Sigmoid colon (tissue), 7 donors: Measurements from ENCODE around the gene ARL5C. TPM values are rescaled to one million over a fixed set of nuclear protein-coding genes. Genes with fewer than 3 reads are reported as not detected.

Source experiments
- DNase-seq: peaks from one replicate; pipeline ENCODE4 v3.0.0-alpha.2; 2019
- H3K27ac ChIP-seq, 4 donors: fragments of 200-600 bp; sonication (generic); one replicate each; pipeline ENCODE4 v1.5.1; 2016 to 2019; ENCODE audit warnings: mild to moderate bottlenecking in 1 of 4
- H3K27me3 ChIP-seq, 3 donors: fragments of 200-600 bp; sonication (generic); one replicate each; pipeline ENCODE4 v1.5.1; 2019; ENCODE audit warnings: mild to moderate bottlenecking in 1 of 3
- H3K36me3 ChIP-seq, 4 donors: fragments of 200-600 bp; sonication (generic); one replicate each; pipeline ENCODE4 v1.5.1; 2016 to 2019
- H3K4me1 ChIP-seq, 4 donors: fragments of 200-600 bp; sonication (generic); one replicate each; pipeline ENCODE4 v1.5.1; 2017 to 2019
- H3K4me3 ChIP-seq, 4 donors: fragments of 200-600 bp; sonication (generic); one replicate each; pipeline ENCODE4 v1.5.1; 2017 to 2019; ENCODE audit warnings: mild to moderate bottlenecking in 2 of 4, moderate library complexity in 1 of 4
- H3K9me3 ChIP-seq, 4 donors: fragments of 200-600 bp in 3 of 4; sonication (generic) in 3 of 4; one replicate each; pipeline versions ENCODE4 v1.5.1 to v1.6.1; 2013 to 2019
- EP300 ChIP-seq, 4 donors: sonication (generic); formaldehyde crosslinking; IDR thresholded peaks; one replicate each; pipeline ENCODE4 v1.6.1; 2017; ENCODE audit warnings: antibody characterized with exemption in 4 of 4
- POLR2A ChIP-seq, 2 donors: fragments of 450-650 bp; IDR thresholded peaks; one replicate each; pipeline ENCODE4 v1.6.1; 2016; ENCODE audit warnings: antibody characterized with exemption in 2 of 2, mild to moderate bottlenecking in 2 of 2, moderate library complexity in 2 of 2
- POLR2AphosphoS5 ChIP-seq, 4 donors: sonication (generic); formaldehyde crosslinking; IDR thresholded peaks; one replicate each; pipeline ENCODE4 v1.6.1; 2017; ENCODE audit warnings: antibody characterized with exemption in 4 of 4
- WGBS, 2 donors: extraction: QIAGEN DNeasy Blood & Tissue Kit; methylation state at CpG; one replicate each; pipeline ENCODE4 v1.1.7; 2013; 5-methylcytosine and 5-hydroxymethylcytosine counted together
- intact Hi-C: fragments of 100-400 bp; cut with DNase I; formaldehyde crosslinking; loops from one replicate; pipeline ENCODE4 v1.15.1; 2023
- polyA plus RNA-seq, 3 donors: library from polyadenylated mRNA; stranded (reverse); fragments of 200-250 nt; gene quantifications; one replicate each; pipeline ENCODE4 v1.2.3, GENCODE V29; 2013
- total RNA-seq, 4 donors: library from RNA; depleted of rRNA; stranded (reverse); fragments of >200 nt; gene quantifications; one replicate each; pipeline ENCODE4 v1.1.0, GENCODE V29; 2016
- TF ChIP-seq, protein P1 (sequence below), 4 experiments: fragments of 450-650 bp in 3 of 4; fragments of 200-600 bp in 1 of 4; IDR thresholded peaks; one replicate each; pipeline ENCODE4 v1.5.1; 2016 to 2019; ENCODE audit warnings: antibody characterized with exemption in 4 of 4, mild to moderate bottlenecking in 3 of 4, moderate library complexity in 2 of 4
- donor health status: healthy with polysubstance abuse.
- donor health status: Bipolar disorder and iron deficiency.
- donor health status: healthy.

The ARL5C gene
- total and polyA plus RNA-seq, 7 donors, result 0.28 TPM; not detected in 6

DNA sequence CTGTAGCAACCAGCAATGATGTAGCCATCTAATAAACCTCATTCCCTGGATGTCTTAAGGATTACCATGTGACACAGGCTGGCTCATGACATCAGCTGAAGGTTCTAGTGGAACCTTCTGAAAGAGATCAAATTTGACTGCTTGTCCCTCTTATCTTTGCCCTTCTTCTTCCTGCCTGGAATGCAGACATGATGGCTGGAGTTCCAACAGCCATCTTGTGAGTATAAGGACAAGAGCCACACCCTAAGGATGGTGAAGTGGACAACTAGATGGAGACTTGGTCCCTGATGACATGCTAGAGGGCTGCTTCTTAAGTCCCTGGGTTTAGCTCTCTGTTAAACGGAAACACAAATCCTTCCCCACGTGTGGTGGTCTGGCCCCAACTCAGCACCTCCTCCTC, 52.1 kb downstream of the ARL5C start:
- no peak for DNase-seq
- no peaks in the 10 kb centered on the region for H3K36me3 ChIP-seq
- no peaks in the 10 kb centered on the region for H3K9me3 ChIP-seq
- TF ChIP-seq, protein P1, sequence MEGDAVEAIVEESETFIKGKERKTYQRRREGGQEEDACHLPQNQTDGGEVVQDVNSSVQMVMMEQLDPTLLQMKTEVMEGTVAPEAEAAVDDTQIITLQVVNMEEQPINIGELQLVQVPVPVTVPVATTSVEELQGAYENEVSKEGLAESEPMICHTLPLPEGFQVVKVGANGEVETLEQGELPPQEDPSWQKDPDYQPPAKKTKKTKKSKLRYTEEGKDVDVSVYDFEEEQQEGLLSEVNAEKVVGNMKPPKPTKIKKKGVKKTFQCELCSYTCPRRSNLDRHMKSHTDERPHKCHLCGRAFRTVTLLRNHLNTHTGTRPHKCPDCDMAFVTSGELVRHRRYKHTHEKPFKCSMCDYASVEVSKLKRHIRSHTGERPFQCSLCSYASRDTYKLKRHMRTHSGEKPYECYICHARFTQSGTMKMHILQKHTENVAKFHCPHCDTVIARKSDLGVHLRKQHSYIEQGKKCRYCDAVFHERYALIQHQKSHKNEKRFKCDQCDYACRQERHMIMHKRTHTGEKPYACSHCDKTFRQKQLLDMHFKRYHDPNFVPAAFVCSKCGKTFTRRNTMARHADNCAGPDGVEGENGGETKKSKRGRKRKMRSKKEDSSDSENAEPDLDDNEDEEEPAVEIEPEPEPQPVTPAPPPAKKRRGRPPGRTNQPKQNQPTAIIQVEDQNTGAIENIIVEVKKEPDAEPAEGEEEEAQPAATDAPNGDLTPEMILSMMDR (IDR thresholded peaks at IDR 0.05), result no peak
- no peak for TF ChIP-seq POLR2A (IDR thresholded peaks at IDR 0.05)
- no peak for TF ChIP-seq POLR2AphosphoS5 (IDR thresholded peaks at IDR 0.05)
- no peak for TF ChIP-seq EP300 (IDR thresholded peaks at IDR 0.05)
- H3K27me3 ChIP-seq, result no peaks in the 10 kb centered on the region
- peak overlapping the region in 1 of 4 donors; percentile 76 for H3K27ac ChIP-seq
- WGBS, 2 donors, result 89 to 94% methylated on average over 2 of the region's 2 CpGs
- H3K4me1 ChIP-seq, result peaks cover 0 to 14% (median 13%) of the 10 kb centered on the region in 4 donors
- intact Hi-C loops, result no loop called here
- no peak overlapping the region for H3K4me3 ChIP-seq

DNA sequence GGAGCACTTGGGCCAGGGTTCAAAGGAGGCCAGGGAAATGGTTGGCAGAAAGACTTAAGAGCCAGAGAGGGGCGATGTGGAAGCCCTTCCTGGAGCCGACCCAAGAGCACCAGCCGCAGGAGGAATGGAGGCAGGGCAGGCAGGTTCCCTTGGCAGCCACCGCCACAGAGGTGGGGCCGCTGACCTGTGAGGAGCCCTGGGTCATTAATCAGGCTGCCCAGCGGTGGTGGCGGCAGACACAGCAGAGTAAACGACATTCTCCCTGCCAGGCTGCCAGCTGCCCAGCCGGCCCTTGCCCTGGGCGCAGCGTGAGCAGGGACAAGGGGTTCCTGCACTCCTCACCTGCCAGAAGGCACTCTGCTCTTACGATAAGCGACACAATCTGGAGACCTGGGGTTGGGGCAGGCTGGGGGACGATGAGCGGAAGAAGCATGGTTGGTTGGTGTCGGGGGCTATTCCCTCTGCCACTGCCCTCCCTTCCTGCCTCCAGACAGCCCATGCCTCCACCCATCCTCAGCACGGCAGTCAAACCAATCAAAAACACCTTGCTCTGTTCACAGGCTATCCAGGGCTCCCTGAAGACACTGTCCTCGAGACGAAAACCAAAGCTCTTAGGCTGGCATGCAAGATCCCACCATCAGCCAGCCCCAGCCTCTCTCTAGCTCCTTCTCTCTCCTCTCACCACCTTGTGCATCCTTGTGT, 55.4 kb downstream of the ARL5C start:
- TF ChIP-seq, protein P1 (IDR thresholded peaks at IDR 0.05), result no peak
- no peak for TF ChIP-seq POLR2A (IDR thresholded peaks at IDR 0.05)
- TF ChIP-seq EP300 (IDR thresholded peaks at IDR 0.05), result no peak
- TF ChIP-seq POLR2AphosphoS5 (IDR thresholded peaks at IDR 0.05), result no peak
- Histone ChIP-seq H3K36me3 (no peaks in the 10 kb centered on the region), H3K4me1 (peaks cover 0 to 14% (median 13%) of the 10 kb centered on the region in 4 donors), H3K9me3 (no peaks in the 10 kb centered on the region), H3K4me3 (no peak overlapping the region), H3K27me3 (no peaks in the 10 kb centered on the region), H3K27ac (no peak overlapping the region)
- intact Hi-C loops, result no loop called here
- no peak for DNase-seq
- WGBS, 2 donors, result 41 to 68% methylated on average over 19 of the region's 19 CpGs

DNA sequence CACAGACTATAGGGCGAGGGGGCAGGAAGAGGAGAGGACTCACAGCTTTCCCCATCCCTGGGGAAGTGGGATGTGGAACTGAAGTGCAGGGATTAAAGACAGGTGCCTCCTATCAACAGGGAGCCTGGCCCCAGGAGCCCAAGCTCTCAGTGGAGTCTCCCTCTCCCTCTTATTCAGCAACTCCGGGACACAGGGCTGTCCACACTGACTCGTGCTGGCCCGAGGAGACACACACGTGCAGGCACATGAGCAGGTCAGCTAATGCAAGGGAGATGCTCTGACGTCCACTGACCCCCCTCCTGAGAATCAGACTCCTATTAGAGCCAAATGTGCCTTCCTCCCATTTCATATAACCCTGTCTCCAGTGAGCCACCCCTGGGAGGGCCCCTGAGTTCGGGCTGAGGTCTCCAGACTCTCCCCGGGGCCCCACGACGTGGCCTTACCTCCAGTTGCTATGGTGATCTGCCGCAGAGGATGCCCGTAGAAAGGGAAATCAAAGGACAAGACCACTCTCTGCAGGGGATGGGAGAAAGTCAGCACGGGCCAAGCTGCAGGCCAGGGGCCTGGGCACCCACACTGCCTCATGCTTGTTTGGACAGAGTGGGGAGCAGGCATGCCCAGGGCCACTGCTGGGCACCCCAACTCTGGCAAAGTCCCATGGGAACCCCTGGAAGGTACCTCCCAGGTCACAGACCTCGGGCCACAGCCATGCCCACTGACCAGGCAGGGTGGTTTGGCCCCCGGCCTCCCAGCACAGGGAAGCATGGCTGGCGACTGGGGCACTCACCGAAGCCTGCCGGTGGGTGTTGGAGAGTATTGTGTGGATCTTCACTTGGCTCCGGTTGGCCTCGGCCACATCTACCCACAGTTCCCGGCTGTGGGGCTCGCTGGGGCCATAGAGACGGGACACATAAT, 57.2 kb downstream of the ARL5C start:
- intact Hi-C loops, result no loop called here
- H3K27ac ChIP-seq, result no peak overlapping the region

DNA sequence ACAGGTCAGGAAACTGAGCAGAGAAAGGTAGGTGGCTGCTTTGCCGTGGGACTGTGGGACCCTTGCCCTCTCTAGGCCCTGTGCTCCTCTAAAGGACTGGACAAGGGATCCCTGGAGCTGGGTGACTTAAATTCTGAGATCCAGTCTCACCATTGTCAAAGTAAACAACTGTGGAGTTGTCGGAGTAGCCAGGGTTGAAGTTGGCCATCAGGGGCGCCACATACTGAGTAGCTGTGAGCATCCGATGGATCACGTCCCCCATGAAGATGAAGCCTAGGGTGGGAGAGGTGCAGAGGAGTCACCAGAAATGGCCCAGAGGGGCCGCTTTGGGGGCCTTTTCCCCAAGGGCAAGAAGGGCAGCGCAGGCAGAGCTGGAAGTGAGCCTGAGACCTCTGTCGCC, 58.0 kb downstream of the ARL5C start:
- H3K9me3 ChIP-seq, result no peaks in the 10 kb centered on the region
- no peak overlapping the region for H3K27ac ChIP-seq
- no peaks in the 10 kb centered on the region for H3K4me1 ChIP-seq
- intact Hi-C loops, result no loop called here
- H3K36me3 ChIP-seq, result no peaks in the 10 kb centered on the region
- no peaks in the 10 kb centered on the region for H3K27me3 ChIP-seq
- H3K4me3 ChIP-seq, result no peak overlapping the region
- TF ChIP-seq, protein P1 (IDR thresholded peaks at IDR 0.05), result no peak
- TF ChIP-seq POLR2AphosphoS5 (IDR thresholded peaks at IDR 0.05), result no peak
- no peak for TF ChIP-seq POLR2A (IDR thresholded peaks at IDR 0.05)
- TF ChIP-seq EP300 (IDR thresholded peaks at IDR 0.05), result no peak
- DNase-seq, result no peak
- 77 to 91% methylated on average over 8 of the region's 8 CpGs for WGBS, 2 donors

More for the DNA sequence above, 57.2 kb downstream of the ARL5C start:
- Histone ChIP-seq H3K27me3 (no peaks in the 10 kb centered on the region), H3K4me1 (no peaks in the 10 kb centered on the region), H3K4me3 (no peak overlapping the region), H3K36me3 (no peaks in the 10 kb centered on the region), H3K9me3 (no peaks in the 10 kb centered on the region)
- DNase-seq, result no peak
- TF ChIP-seq POLR2AphosphoS5 (IDR thresholded peaks at IDR 0.05), result no peak
- TF ChIP-seq EP300 (IDR thresholded peaks at IDR 0.05), result no peak
- no peak for TF ChIP-seq POLR2A (IDR thresholded peaks at IDR 0.05)
- TF ChIP-seq, protein P1 (IDR thresholded peaks at IDR 0.05), result no peak
- 73 to 80% methylated on average over 23 of the region's 23 CpGs for WGBS, 2 donors
